ENCODE data around the gene ATG9B.

ATG9B gene

GRCh38 chr7:151010037-151010306, 14.3 kb downstream of the ATG9B start:
- POLR2A ChIA-PET: no interaction called here
- CTCF ChIA-PET: interaction anchor here (0.9 to 8.4 kb wide), 12 partner anchors 10 to 231 kb away, joined by 3 to 84 read pairs (median 4); partner anchors contain the start of gene ABCB8
- no peak for TF ChIP-seq CTCF (IDR thresholded peaks at IDR 0.05; ENCODE audit: control extremely low read depth, extremely low read depth, low read depth, missing control alignments)
- no peak for DNase-seq (ENCODE audit: extremely low spot score)

GRCh38 chr7:151009327-151010036, 14.8 kb downstream of the ATG9B start:
- CTCF ChIA-PET: interaction anchor here (0.6 to 8.4 kb wide), 15 partner anchors 10 to 654 kb away, joined by 3 to 84 read pairs (median 5); partner anchors contain the start of gene ABCB8
- POLR2A ChIA-PET: no interaction called here
- DNase-seq (ENCODE audit: extremely low spot score): no peak
- TF ChIP-seq CTCF (IDR thresholded peaks at IDR 0.05; ENCODE audit: control extremely low read depth, extremely low read depth, low read depth, missing control alignments): no peak

- ChIA-PET POLR2A (no interaction called here), CTCF (interaction anchor here (0.6 to 8.4 kb wide), 18 partner anchors 11 to 653 kb away, joined by 3 to 84 read pairs (median 4); partner anchors contain the start of genes ABCB8 and NOS3)
- peak; percentile 83 for TF ChIP-seq CTCF (IDR thresholded peaks at IDR 0.05; ENCODE audit: control extremely low read depth, extremely low read depth, low read depth, missing control alignments)
- peak; percentile 83 for DNase-seq (ENCODE audit: extremely low spot score)
These were observed 15.6 kb downstream of the ATG9B start for GRCh38 chr7:151008511-151009323.

- ChIA-PET POLR2A (no interaction called here), CTCF (interaction anchor here (0.7 to 8.4 kb wide), 15 partner anchors 12 to 653 kb away, joined by 3 to 84 read pairs (median 5); partner anchors contain the start of genes ABCB8 and NOS3)
- DNase-seq (ENCODE audit: extremely low spot score): no peak
- no peak for TF ChIP-seq CTCF (IDR thresholded peaks at IDR 0.05; ENCODE audit: control extremely low read depth, extremely low read depth, low read depth, missing control alignments)
These were observed 16.2 kb downstream of the ATG9B start for GRCh38 chr7:151008143-151008510.

- ChIA-PET CTCF (interaction anchor here (1.0 to 8.4 kb wide), 11 partner anchors 12 to 126 kb away, joined by 3 to 84 read pairs (median 9); partner anchors contain the start of genes ABCB8 and NOS3), POLR2A (no interaction called here)
- no peak for TF ChIP-seq CTCF (IDR thresholded peaks at IDR 0.05; ENCODE audit: control extremely low read depth, extremely low read depth, low read depth, missing control alignments)
- DNase-seq (ENCODE audit: extremely low spot score): no peak
These were observed 16.8 kb downstream of the ATG9B start for GRCh38 chr7:151007469-151007898.

- POLR2A ChIA-PET: no interaction called here
These were observed 17.5 kb downstream of the ATG9B start for GRCh38 chr7:151006590-151007300.

More at GRCh38 chr7:151006590-151007300, 17.5 kb downstream of the ATG9B start:
- CTCF ChIA-PET: interaction anchor here (1.4 to 8.4 kb wide), 6 partner anchors 12 to 44 kb away, joined by 3 to 84 read pairs (median 20); no protein-coding TSS in a partner anchor
- no peak for TF ChIP-seq CTCF (IDR thresholded peaks at IDR 0.05; ENCODE audit: control extremely low read depth, extremely low read depth, low read depth, missing control alignments)
- no peak for DNase-seq (ENCODE audit: extremely low spot score)
